Endothelial cell of umbilical vein (primary cell): Measurements from ENCODE around the gene SLC6A6. TPM values are rescaled to one million over a fixed set of nuclear protein-coding genes. Genes with fewer than 3 reads are reported as not detected.

ENCODE experiments used
- BruUV-seq: library from RNA; stranded (reverse); fragments of 400-500 nt; replicated peaks from 2 replicates; lab custom pipeline; 2021; lab: Mats Ljungman, UMichigan
- CTCF ChIA-PET: fragments of 300-600, 350-600 bp; sonication (Branson Sonifier 250); formaldehyde crosslinking; loops from one replicate; lab custom pipeline; 2021; ENCODE audit warnings: antibody characterized with exemption, inconsistent platforms; lab: Charles Lee
- POLR2A ChIA-PET: fragments of 300-600, 350-600 bp; sonication (Branson Sonifier 250); formaldehyde crosslinking; loops from one replicate; lab custom pipeline; 2021; ENCODE audit warnings: antibody characterized with exemption, inconsistent platforms; lab: Charles Lee
- DNase-seq: peaks from one replicate; pipeline ENCODE4 v3.0.0-alpha.2; 2011; ENCODE audit warnings: low read depth, low spot score
- FAIRE-seq: peaks from 2 replicates; lab custom pipeline; 2011; peaks lifted over from hg19 to GRCh38; lab: Jason Lieb, UNC
- H2AFZ ChIP-seq: 2 replicates; pipeline ENCODE4 v1.6.0; 2012; ENCODE audit warnings: low read depth, low read length, control low read depth, inconsistent platforms
- H3K27ac ChIP-seq: 2 replicates; pipeline ENCODE4 v1.5.1; 2011; ENCODE audit warnings: low read depth, mild to moderate bottlenecking, control low read depth, low read length, moderate library complexity; ENCODE audit not compliant: insufficient read depth
- H3K27me3 ChIP-seq, 2 experiments: 2 replicates each; pipeline versions ENCODE4 v1.6.0 to v1.6.1; 2011; ENCODE audit warnings: low read length in 2 of 2, mixed read lengths in 1 of 2; ENCODE audit not compliant: control insufficient read depth in 2 of 2, insufficient read depth in 2 of 2
- H3K36me3 ChIP-seq, 2 experiments: 2 replicates in 1 of 2; 3 replicates in 1 of 2; pipeline ENCODE4 v1.5.1; 2011; ENCODE audit warnings: low read length in 2 of 2, mild to moderate bottlenecking in 1 of 2, moderate library complexity in 1 of 2; ENCODE audit not compliant: control insufficient read depth in 2 of 2, insufficient read depth in 2 of 2; ENCODE audit errors: extremely low read depth in 1 of 2
- H3K4me1 ChIP-seq: 3 replicates; pipeline ENCODE4 v1.5.1; 2011; ENCODE audit warnings: mild to moderate bottlenecking, low read length; ENCODE audit not compliant: control insufficient read depth, insufficient read depth; ENCODE audit errors: extremely low read depth
- H3K4me2 ChIP-seq: 2 replicates; pipeline ENCODE4 v1.6.1; 2011; ENCODE audit warnings: low read length, control low read depth, mixed read lengths; ENCODE audit not compliant: insufficient read depth
- H3K4me3 ChIP-seq, 3 experiments: fragments of 200-600 bp in 1 of 3; sonication (generic), shearing (Covaris generic) in 1 of 3; replicated peaks in 1 of 3; 2 replicates each; pipeline ENCODE4 v1.5.1; 2011 to 2016; ENCODE audit warnings: control low read depth in 3 of 3, low read length in 3 of 3, mild to moderate bottlenecking in 2 of 3, inconsistent platforms in 1 of 3, low read depth in 1 of 3, moderate library complexity in 1 of 3; ENCODE audit not compliant: insufficient read depth in 1 of 3
- H3K79me2 ChIP-seq: 2 replicates; pipeline ENCODE4 v1.6.0; 2012; ENCODE audit warnings: low read length, inconsistent platforms; ENCODE audit not compliant: control insufficient read depth, insufficient read depth
- H3K9ac ChIP-seq: replicated peaks from 2 replicates; pipeline ENCODE3; 2011; ENCODE audit warnings: low read length, control low read depth; ENCODE audit not compliant: insufficient read depth; ENCODE audit errors: extremely low read depth
- H3K9me1 ChIP-seq: replicated peaks from 3 replicates; pipeline ENCODE4 v1.6.0; 2011; ENCODE audit warnings: mild to moderate bottlenecking, low read length; ENCODE audit not compliant: control insufficient read depth, insufficient read depth; ENCODE audit errors: extremely low read depth
- H3K9me3 ChIP-seq: replicated peaks from 2 replicates; pipeline ENCODE4 v1.5.1; 2012; ENCODE audit warnings: low read length, inconsistent platforms; ENCODE audit not compliant: control insufficient read depth, insufficient read depth
- H4K20me1 ChIP-seq: replicated peaks from 2 replicates; pipeline ENCODE3; 2011; ENCODE audit warnings: mild to moderate bottlenecking, low read length; ENCODE audit not compliant: control insufficient read depth, insufficient read depth; ENCODE audit errors: extremely low read depth
- CTCF ChIP-seq, 2 donors: IDR thresholded peaks; 1 replicate in 1 of 2; 2 replicates in 1 of 2; pipeline ENCODE4 v1.5.1; 2011; ENCODE audit warnings: low read length in 2 of 2, mild to moderate bottlenecking in 2 of 2, moderate library complexity in 2 of 2, control low read depth in 1 of 2, inconsistent platforms in 1 of 2, low read depth in 1 of 2; ENCODE audit not compliant: insufficient read depth in 1 of 2; ENCODE audit errors: extremely low read depth in 1 of 2
- EZH2 ChIP-seq: IDR thresholded peaks from 2 replicates; pipeline ENCODE4 v1.6.1; 2012; ENCODE audit warnings: borderline replicate concordance, low read depth, mild to moderate bottlenecking, moderate library complexity, low read length, inconsistent platforms; ENCODE audit not compliant: severe bottlenecking
- FOS ChIP-seq: IDR thresholded peaks from 2 replicates; pipeline ENCODE4 v1.6.1; 2011; ENCODE audit warnings: mild to moderate bottlenecking, low read length, moderate library complexity, borderline replicate concordance; ENCODE audit not compliant: insufficient read depth
- GATA2 ChIP-seq: IDR thresholded peaks from 2 replicates; pipeline ENCODE4 v1.7.0; 2011; ENCODE audit warnings: low read depth, mild to moderate bottlenecking, moderate library complexity, mixed read lengths, low read length; ENCODE audit not compliant: insufficient read length, insufficient read depth
- JUN ChIP-seq: IDR thresholded peaks from 2 replicates; pipeline ENCODE4 v1.6.1; 2011; ENCODE audit warnings: borderline replicate concordance, low read depth; ENCODE audit not compliant: insufficient read length, insufficient read depth
- MAX ChIP-seq: IDR thresholded peaks from 2 replicates; pipeline ENCODE4 v1.6.1; 2011; ENCODE audit not compliant: insufficient read depth, insufficient read length
- MYC ChIP-seq: IDR thresholded peaks from one replicate; pipeline ENCODE4 v1.6.1; 2011; ENCODE audit warnings: mild to moderate bottlenecking, low read depth, low read length
- POLR2A ChIP-seq: IDR thresholded peaks from 2 replicates; pipeline ENCODE4 v1.6.1; 2012; ENCODE audit warnings: low read depth, mild to moderate bottlenecking, control low read depth, low read length
- POLR2AphosphoS5 ChIP-seq: IDR thresholded peaks from 2 replicates; pipeline ENCODE4 v1.6.1; 2012; ENCODE audit warnings: low read depth, mild to moderate bottlenecking, control low read depth, low read length, moderate library complexity; ENCODE audit not compliant: insufficient read depth
- dilution Hi-C: fragments of 300-500 bp; cut with MboI; formaldehyde crosslinking; loops from one replicate; pipeline ENCODE4 v1.15.0; 2019; ENCODE audit warnings: low sequenced_read_pairs; ENCODE audit not compliant: extremely low pct_ligation_motif_present
- intact Hi-C: fragments of 100-400 bp; cut with micrococcal nuclease; formaldehyde crosslinking; loops from one replicate; pipeline ENCODE4 v1.10.0; 2022
- polyA plus RNA-seq, 4 experiments: library from polyadenylated mRNA; depleted of rRNA in 3 of 4; stranded (reverse) in 3 of 4; unstranded in 1 of 4; fragments of >200 nt; gene quantifications; 2 replicates each; pipeline versions ENCODE4 v1.2.1 to v1.2.3, GENCODE V29; 2011 to 2012; ENCODE audit warnings: missing spikeins in 1 of 4
- total RNA-seq: library from RNA; stranded (reverse); gene quantifications from 2 replicates; pipeline ENCODE4 v1.2.3, GENCODE V29; 2021

Gene SLC6A6
- total and polyA plus RNA-seq, 2 donors (not counting 3 experiments of a cell fraction or from before 2014, with no cell fraction given) = 25.7 to 38.0 TPM

- Histone ChIP-seq H3K9me1 (no peaks in the 10 kb centered on the region), H4K20me1 (no peaks in the 10 kb centered on the region), H3K36me3 (peaks cover 0 to 6% of the 10 kb centered on the region in 2 experiments), H3K27me3 (no peaks in the 10 kb centered on the region), H3K27ac (no peak overlapping the region), H3K4me3 (no peak overlapping the region), H2AFZ (no peak overlapping the region), H3K9ac (no peak overlapping the region), H3K4me2 (no peak overlapping the region), H3K9me3 (no peaks in the 10 kb centered on the region), H3K4me1 (peaks cover 12% of the 10 kb centered on the region), H3K79me2 (peaks cover 50% of the 10 kb centered on the region)
- FAIRE-seq (no peak), DNase-seq (no peak)
- BruUV-seq = no TSS peak
- dilution Hi-C loops = no loop called here
- TF ChIP-seq MAX (no peak), POLR2A (no peak), EZH2 (no peak), CTCF (IDR thresholded peaks at IDR 0.05; ENCODE audit: extremely low read depth in 1 of 2, insufficient read depth in 1 of 2, low read depth in 1 of 2, low read length in 2 of 2) (no peak), MYC (no peak), POLR2AphosphoS5 (no peak), JUN (no peak), GATA2 (no peak), FOS (no peak)
- ChIA-PET POLR2A (no interaction called here), CTCF (interaction anchor here (1.4 kb wide), 1 partner anchor 209 kb away, joined by 3 read pairs; no protein-coding TSS in a partner anchor)
- intact Hi-C loops = no loop called here
Observed at GRCh38 chr3:14412831-14413380, 10.5 kb downstream of the SLC6A6 start.
